GM12865 (cell line): ENCODE data around the gene IFT22.
"Not testable (repeated sequence)": the region's sequence is repeated elsewhere in the genome, so short reads cannot be mapped to it uniquely, and the experiment has no call there.

ENCODE experiments used
- DNase-seq: peaks from one replicate; pipeline ENCODE4 v3.0.0; 2010; ENCODE audit warnings: low read depth
- H3K4me3 ChIP-seq: 2 replicates; pipeline ENCODE4 v1.5.1; 2011; ENCODE audit warnings: mild to moderate bottlenecking, low read depth, low read length, control low read depth
- CTCF ChIP-seq: IDR thresholded peaks from 2 replicates; pipeline ENCODE4 v1.5.1; 2011; ENCODE audit warnings: low read length, control low read depth, low read depth, inconsistent platforms; ENCODE audit not compliant: insufficient read depth; ENCODE audit errors: missing control alignments

The IFT22 gene

GRCh38 chr7:101363196-101363733 lies 41.7 kb upstream of the IFT22 start:
- H3K4me3 ChIP-seq: no peak overlapping the region
- no peak for DNase-seq
- no peak for TF ChIP-seq CTCF

- TF ChIP-seq CTCF: no peak
- DNase-seq: no peak
- no peak within 1 kb of the TSS for H3K4me3 ChIP-seq
Observed at GRCh38 chr7:101362334-101363195, 41.0 kb upstream of the IFT22 start, which contains the start of gene COL26A1. TSS of gene COL26A1 (plus strand) at chr7:101362875. CDS start at chr7:101363033, 158 bp downstream.

- H3K4me3 ChIP-seq: no peak overlapping the region
- DNase-seq: no peak
- no peak for TF ChIP-seq CTCF
Observed at GRCh38 chr7:101357433-101357832, 35.8 kb upstream of the IFT22 start.

GRCh38 chr7:101352920-101353308 lies 31.3 kb upstream of the IFT22 start:
- no peak for TF ChIP-seq CTCF
- DNase-seq: no peak
- no peak overlapping the region for H3K4me3 ChIP-seq

GRCh38 chr7:101349300-101349699 lies 27.7 kb upstream of the IFT22 start:
- DNase-seq, H3K4me3 ChIP-seq: not testable (repeated sequence)

GRCh38 chr7:101348456-101349067 lies 26.9 kb upstream of the IFT22 start:
- DNase-seq, H3K4me3 ChIP-seq: not testable (repeated sequence)

- H3K4me3 ChIP-seq: no peak overlapping the region
- no peak for DNase-seq
- TF ChIP-seq CTCF: no peak
Observed at GRCh38 chr7:101347477-101347876, 25.9 kb upstream of the IFT22 start.
